ENCODE results near the gene TBATA.

Gene TBATA

DNA sequence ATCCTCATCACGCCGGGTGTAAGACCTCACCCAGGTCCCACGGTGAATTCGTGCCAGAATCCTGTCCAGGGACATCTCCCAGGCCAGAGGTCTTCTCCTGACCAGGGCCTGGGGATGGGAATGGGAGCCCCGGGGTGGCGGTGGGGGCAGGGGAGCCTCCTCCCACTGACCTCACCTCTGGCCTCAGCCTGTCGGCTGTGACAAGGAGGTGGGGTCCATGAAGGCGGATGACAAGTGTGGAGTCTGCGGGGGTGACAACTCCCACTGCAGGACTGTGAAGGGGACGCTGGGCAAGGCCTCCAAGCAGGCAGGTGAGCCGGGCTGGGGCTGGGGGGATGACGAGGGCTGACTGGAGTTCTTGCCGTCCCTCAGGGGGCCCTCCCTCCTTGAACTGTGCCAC, 41.3 kb downstream of the TBATA start:
- DNase-seq (ENCODE audit: low read depth): no peak

GRCh38 chr10:70743430-70743788, 41.8 kb downstream of the TBATA start:
- DNase-seq (ENCODE audit: low read depth): no peak

GRCh38 chr10:70742537-70743429, 42.4 kb downstream of the TBATA start:
- DNase-seq (ENCODE audit: low read depth): no peak

DNA sequence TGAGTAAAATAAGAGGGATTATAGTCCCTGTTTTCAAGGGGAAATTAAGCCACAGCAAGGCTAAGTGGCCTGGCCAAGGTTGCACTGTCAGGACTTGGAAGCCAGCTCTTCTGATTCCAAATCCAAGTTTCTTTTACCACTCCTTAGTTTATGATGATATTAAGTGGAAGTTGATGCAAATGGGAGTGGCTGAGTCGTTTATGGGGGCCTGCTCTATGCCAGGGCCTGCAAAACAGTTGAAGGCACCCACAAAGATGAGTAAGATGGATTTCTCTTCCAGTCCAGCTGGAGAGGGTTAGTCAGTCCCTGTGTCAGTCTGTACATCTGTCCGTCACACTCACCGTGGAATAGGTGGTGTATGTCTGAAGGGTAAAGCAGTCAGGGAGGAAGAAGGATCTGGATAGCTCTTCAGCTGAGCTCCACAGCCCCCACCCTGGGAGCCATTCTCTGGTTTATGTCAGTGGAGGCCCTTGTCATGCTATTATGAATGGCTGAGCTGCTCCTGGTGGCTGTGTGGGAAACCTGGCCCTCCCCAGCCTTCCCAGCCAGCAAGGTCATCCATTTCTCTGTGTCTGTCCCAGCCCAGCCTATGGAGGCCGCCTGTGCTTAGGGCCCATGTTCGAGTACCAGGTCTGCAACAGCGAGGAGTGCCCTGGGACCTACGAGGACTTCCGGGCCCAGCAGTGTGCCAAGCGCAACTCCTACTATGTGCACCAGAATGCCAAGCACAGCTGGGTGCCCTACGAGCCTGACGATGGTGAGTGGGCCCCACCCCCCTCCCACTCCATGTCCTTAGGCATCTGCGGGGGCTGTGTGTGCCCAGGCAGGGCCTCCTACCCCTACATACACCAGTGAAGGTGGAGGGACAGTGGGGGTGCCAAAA, 44.5 kb downstream of the TBATA start:
- no peak for DNase-seq (ENCODE audit: low read depth)

GRCh38 chr10:70738761-70739121, 46.4 kb downstream of the TBATA start:
- no peak for DNase-seq (ENCODE audit: low read depth)

- DNase-seq (ENCODE audit: low read depth): no peak
Observed at GRCh38 chr10:70738006-70738760, 47.0 kb downstream of the TBATA start.

DNA sequence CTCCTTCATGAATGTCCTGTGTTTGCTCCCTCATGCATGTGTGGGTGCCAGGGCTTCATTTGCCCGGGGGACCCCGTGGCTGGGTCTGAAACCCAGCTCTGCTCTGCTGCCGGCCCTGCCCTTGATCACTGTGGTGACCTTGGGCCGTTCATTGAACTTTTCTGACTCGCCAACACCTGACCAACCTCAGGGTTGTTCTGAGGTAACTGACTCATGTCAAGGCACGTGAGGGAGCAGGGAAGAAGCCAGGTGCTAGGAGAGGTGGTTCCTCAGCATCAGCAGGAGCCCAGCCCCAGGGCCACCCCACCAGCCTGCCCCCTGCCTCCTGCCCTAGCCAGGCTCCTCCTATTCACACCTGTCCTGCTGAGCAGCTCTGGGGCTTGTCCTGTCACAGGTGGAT, 47.9 kb downstream of the TBATA start:
- no peak for DNase-seq (ENCODE audit: low read depth)

GRCh38 chr10:70736525-70736924, 48.7 kb downstream of the TBATA start:
- DNase-seq (ENCODE audit: low read depth): no peak

DNA sequence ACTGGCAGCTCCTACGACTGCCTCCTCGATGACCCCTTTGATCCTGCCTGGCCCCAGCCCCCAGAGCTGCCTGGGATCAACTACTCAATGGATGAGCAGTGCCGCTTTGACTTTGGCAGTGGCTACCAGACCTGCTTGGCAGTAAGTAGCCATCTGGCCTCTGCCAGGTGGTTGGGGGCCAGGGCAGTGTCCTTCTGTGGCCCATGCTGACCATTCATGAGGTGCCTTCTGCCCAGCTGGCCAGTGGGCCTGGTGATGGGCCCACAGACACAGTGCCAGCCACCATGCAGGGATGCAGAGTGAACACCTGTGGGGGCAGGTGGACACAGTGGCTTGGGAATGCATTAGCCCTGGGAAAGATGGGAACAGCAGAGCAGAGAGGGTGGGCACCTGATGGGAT, 50.0 kb downstream of the TBATA start:
- DNase-seq (ENCODE audit: low read depth): no peak

GRCh38 chr10:70733051-70733450, 52.1 kb downstream of the TBATA start:
- no peak for DNase-seq (ENCODE audit: low read depth)

GRCh38 chr10:70732569-70732968, 52.6 kb downstream of the TBATA start:
- DNase-seq (ENCODE audit: low read depth): no peak

DNA sequence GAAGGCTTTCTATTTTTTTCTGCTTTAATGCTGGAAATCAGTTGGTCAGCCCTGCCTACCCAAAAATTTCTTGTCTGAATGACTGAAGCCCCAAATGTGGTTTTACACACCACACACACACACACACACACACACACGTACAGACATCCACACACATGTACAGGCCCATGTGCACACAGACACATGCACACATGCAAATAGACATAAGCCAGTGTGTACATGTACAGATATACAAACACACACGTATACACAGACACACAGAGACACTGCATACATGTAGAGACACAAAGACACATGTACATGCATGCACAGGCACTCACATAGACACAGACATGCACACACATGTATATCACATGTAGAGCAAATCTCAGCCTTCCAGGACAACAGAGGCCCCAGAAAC, 54.2 kb downstream of the TBATA start:
- DNase-seq (ENCODE audit: low read depth): no peak

- DNase-seq (ENCODE audit: low read depth): no peak
Observed at GRCh38 chr10:70729763-70730357, 55.3 kb downstream of the TBATA start.

GRCh38 chr10:70728328-70728727, 56.8 kb downstream of the TBATA start:
- no peak for DNase-seq (ENCODE audit: low read depth)

GRCh38 chr10:70726909-70727495, 58.2 kb downstream of the TBATA start:
- DNase-seq (ENCODE audit: low read depth): no peak

- DNase-seq (ENCODE audit: low read depth): no peak
Observed at GRCh38 chr10:70723771-70724170, 61.4 kb downstream of the TBATA start.

GRCh38 chr10:70722820-70723424, 62.3 kb downstream of the TBATA start:
- DNase-seq (ENCODE audit: low read depth): no peak
